GM23338 (cell line): ENCODE data around the gene CTSK. TPM values are rescaled to one million over a fixed set of nuclear protein-coding genes. Genes with fewer than 3 reads are reported as not detected.

Experiments
- ATAC-seq: fragments of 200-7000 bp; cut with Tn5 transposase; 3 replicates; pipeline ENCODE4 v1.9.1; 2020
- DNase-seq: peaks from one replicate; pipeline ENCODE4 v3.0.0-alpha.2; 2015; ENCODE audit warnings: low spot score
- H2AFZ ChIP-seq: fragments of 200-600 bp; sonication (generic); 2 replicates; pipeline ENCODE4 v1.8.0; 2016; ENCODE audit warnings: antibody characterized with exemption, mild to moderate bottlenecking, moderate library complexity
- H3F3A ChIP-seq: fragments of 200-600 bp; sonication (generic); replicated peaks from 2 replicates; pipeline ENCODE4 v1.8.0; 2017; ENCODE audit warnings: antibody characterized with exemption, mixed run types, low read depth
- H3K27ac ChIP-seq: fragments of 200-600 bp; sonication (generic); 2 replicates; pipeline ENCODE4 v1.6.1; 2016; ENCODE audit warnings: low read depth
- H3K27me3 ChIP-seq: fragments of 200-600 bp; sonication (generic); 2 replicates; pipeline ENCODE4 v1.8.0; 2016; ENCODE audit warnings: mild to moderate bottlenecking, mixed run types, moderate library complexity; ENCODE audit not compliant: insufficient read depth
- H3K36me3 ChIP-seq: fragments of 200-600 bp; sonication (generic); 2 replicates; pipeline ENCODE4 v1.8.0; 2016; ENCODE audit warnings: mild to moderate bottlenecking; ENCODE audit not compliant: insufficient read depth
- H3K4me1 ChIP-seq: fragments of 200-600 bp; sonication (generic); 2 replicates; pipeline ENCODE4 v1.8.0; 2016; ENCODE audit warnings: mild to moderate bottlenecking, moderate library complexity; ENCODE audit not compliant: insufficient read depth
- H3K4me2 ChIP-seq: fragments of 200-600 bp; sonication (generic); 2 replicates; pipeline ENCODE4 v1.7.1; 2017; ENCODE audit warnings: mixed run types
- H3K4me3 ChIP-seq: fragments of 200-600 bp; sonication (generic); 2 replicates; pipeline ENCODE4 v1.6.1; 2016; ENCODE audit warnings: mixed run types
- H3K79me2 ChIP-seq: fragments of 200-600 bp; sonication (generic); replicated peaks from 2 replicates; pipeline ENCODE4 v1.8.0; 2017; ENCODE audit warnings: mild to moderate bottlenecking; ENCODE audit not compliant: insufficient read depth
- H3K9me2 ChIP-seq: fragments of 200-600 bp; sonication (generic); 2 replicates; pipeline ENCODE4 v1.8.0; 2017; ENCODE audit not compliant: insufficient read depth
- H4K20me1 ChIP-seq: fragments of 200-600 bp; sonication (generic); replicated peaks from 2 replicates; pipeline ENCODE4 v1.8.0; 2017; ENCODE audit warnings: mild to moderate bottlenecking; ENCODE audit not compliant: insufficient read depth
- H3K27ac Mint-ChIP-seq: 2 replicates; pipeline ENCODE4 v1.8.0; 2020; ENCODE audit warnings: inconsistent platforms, mild to moderate bottlenecking, moderate library complexity, mixed read lengths
- H3K27me3 Mint-ChIP-seq: 3 replicates; pipeline ENCODE4 v1.8.0; 2022; ENCODE audit warnings: low read depth, mild to moderate bottlenecking, moderate library complexity, mixed read lengths, inconsistent platforms; ENCODE audit not compliant: insufficient read depth, poor library complexity
- H3K36me3 Mint-ChIP-seq: 3 replicates; pipeline ENCODE4 v1.8.0; 2021; ENCODE audit warnings: low read depth, mild to moderate bottlenecking, inconsistent platforms, moderate library complexity, mixed read lengths
- H3K4me1 Mint-ChIP-seq: 3 replicates; pipeline ENCODE4 v1.8.0; 2020; ENCODE audit warnings: mild to moderate bottlenecking, inconsistent platforms, mixed read lengths
- H3K4me3 Mint-ChIP-seq: 3 replicates; pipeline ENCODE4 v1.8.0; 2021; ENCODE audit warnings: moderate library complexity, mild to moderate bottlenecking, inconsistent platforms, mixed read lengths
- H3K9me3 Mint-ChIP-seq: 3 replicates; pipeline ENCODE4 v1.8.0; 2020; ENCODE audit warnings: moderate library complexity, mild to moderate bottlenecking, inconsistent platforms, mixed read lengths
- CREB1 ChIP-seq: fragments of 250-450 bp; sonication (Bioruptor Pico); IDR thresholded peaks from 2 replicates; pipeline ENCODE4 v1.5.0; 2020; ENCODE audit warnings: low read depth, mild to moderate bottlenecking, moderate library complexity
- CTCF ChIP-seq, 2 experiments: fragments of 200-600 bp in 1 of 2; sonication (generic) in 1 of 2; conservative IDR thresholded peaks; 2 replicates each; pipeline versions ENCODE4 v1.5.1 to v1.6.1; 2016 to 2017; ENCODE audit warnings: antibody characterized with exemption in 2 of 2, low read depth in 2 of 2, mild to moderate bottlenecking in 2 of 2, moderate library complexity in 1 of 2
- EZH2 ChIP-seq: fragments of 200-600 bp; sonication (generic); IDR thresholded peaks from one replicate; pipeline ENCODE4 v1.8.0; 2017; ENCODE audit warnings: antibody characterized with exemption, mild to moderate bottlenecking, low read depth; ENCODE audit not compliant: unreplicated experiment
- EZH2phosphoT487 ChIP-seq: fragments of 200-600 bp; sonication (generic); IDR thresholded peaks from one replicate; pipeline ENCODE4 v1.8.1; 2018; ENCODE audit warnings: antibody characterized with exemption; ENCODE audit not compliant: unreplicated experiment
- JUNB ChIP-seq: IDR thresholded peaks from one replicate; pipeline ENCODE4 v1.6.1; 2016; ENCODE audit warnings: antibody characterized with exemption; ENCODE audit not compliant: unreplicated experiment
- NANOG ChIP-seq: IDR thresholded peaks from 2 replicates; pipeline ENCODE4 v1.6.1; 2016; ENCODE audit warnings: antibody characterized with exemption, borderline replicate concordance
- POLR2AphosphoS5 ChIP-seq: IDR thresholded peaks from 2 replicates; pipeline ENCODE4 v1.6.1; 2016; ENCODE audit warnings: antibody characterized with exemption, low read depth
- REST ChIP-seq: IDR thresholded peaks from one replicate; pipeline ENCODE4 v1.6.1; 2018; ENCODE audit warnings: antibody characterized with exemption; ENCODE audit not compliant: unreplicated experiment
- STAT1 ChIP-seq: IDR thresholded peaks from one replicate; pipeline ENCODE4 v1.6.1; 2016; ENCODE audit warnings: antibody characterized with exemption; ENCODE audit not compliant: unreplicated experiment
- ZNF114 ChIP-seq: fragments of 250-450 bp; sonication (Bioruptor Pico); IDR thresholded peaks from 2 replicates; pipeline ENCODE4 v1.5.0; 2020; ENCODE audit warnings: mild to moderate bottlenecking, moderate library complexity
- ZNF331 ChIP-seq: fragments of 250-450 bp; sonication (Bioruptor Pico); IDR thresholded peaks from 2 replicates; pipeline ENCODE4 v1.5.0; 2020; ENCODE audit warnings: low read depth, mild to moderate bottlenecking, moderate library complexity
- polyA plus RNA-seq: library from polyadenylated mRNA; unstranded; fragments of >200 nt; fragmentation: Nextera tagmentation; extraction: Ambion mirVana; gene quantifications from 2 replicates; pipeline ENCODE4 v1.2.1, GENCODE V29; 2016
- total RNA-seq: library from RNA; depleted of rRNA; stranded (reverse); fragments of >200 nt; shearing (Covaris generic); gene quantifications from 2 replicates; pipeline ENCODE4 v1.2.3, GENCODE V29; 2014
- TF ChIP-seq, protein P1 (sequence below): IDR thresholded peaks from 2 replicates; pipeline ENCODE4 v1.6.1; 2016; ENCODE audit warnings: antibody characterized with exemption
- TF ChIP-seq, protein P2 (sequence below): fragments of 250-450 bp; sonication (Bioruptor Pico); IDR thresholded peaks from 2 replicates; pipeline ENCODE4 v1.5.0; 2020; ENCODE audit warnings: mild to moderate bottlenecking, moderate library complexity

CTSK gene
- total and polyA plus RNA-seq, 2 experiments from 2014 or later, result 2.8 to 3.3 TPM

DNA sequence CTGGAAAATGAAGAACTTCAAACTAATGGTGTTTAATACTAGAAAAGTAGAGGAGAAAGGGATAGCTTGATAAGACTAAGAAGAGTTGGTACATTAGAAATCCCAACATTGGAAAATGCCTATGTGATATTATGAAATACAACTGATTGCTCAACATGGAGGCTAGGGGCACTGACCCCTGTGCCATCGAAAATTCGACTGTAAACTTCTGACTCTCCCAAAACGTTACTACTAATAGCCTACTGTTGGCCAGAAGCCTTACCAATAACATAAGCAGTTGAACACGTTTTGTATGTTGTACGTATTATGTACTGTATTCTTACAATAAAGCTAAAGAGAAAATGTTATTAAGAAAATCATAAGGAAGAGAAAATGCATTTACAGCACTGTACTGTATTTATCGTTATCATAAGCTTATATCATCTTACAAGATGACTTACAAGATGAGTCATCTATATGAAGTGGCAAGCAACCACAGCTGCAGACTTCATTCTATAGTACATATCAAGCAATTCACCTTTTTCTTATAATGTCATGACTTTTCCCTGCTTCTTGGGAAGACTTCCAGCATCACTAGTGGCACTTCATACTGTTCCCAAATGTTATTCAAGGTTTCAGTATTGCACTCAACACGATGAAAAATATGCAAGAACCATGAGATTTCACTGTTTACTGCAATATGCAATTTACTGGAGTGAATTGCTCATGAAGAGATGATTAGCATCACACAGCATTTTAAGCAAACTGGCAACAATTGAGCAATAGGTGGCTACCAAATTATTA lies 12.9 kb upstream of the CTSK start:
- Histone ChIP-seq H3K4me2 (no peak overlapping the region), H3K79me2 (no peaks in the 10 kb centered on the region), H3K9me2 (no peaks in the 10 kb centered on the region), H4K20me1 (no peaks in the 10 kb centered on the region), H3K36me3 (peaks cover 11% of the 10 kb centered on the region), H3K4me3 (no peak overlapping the region), H2AFZ (no peak overlapping the region), H3F3A (no peaks in the 10 kb centered on the region), H3K27me3 (no peaks in the 10 kb centered on the region), H3K27ac (no peak overlapping the region), H3K4me1 (no peaks in the 10 kb centered on the region)
- TF ChIP-seq, protein P1, sequence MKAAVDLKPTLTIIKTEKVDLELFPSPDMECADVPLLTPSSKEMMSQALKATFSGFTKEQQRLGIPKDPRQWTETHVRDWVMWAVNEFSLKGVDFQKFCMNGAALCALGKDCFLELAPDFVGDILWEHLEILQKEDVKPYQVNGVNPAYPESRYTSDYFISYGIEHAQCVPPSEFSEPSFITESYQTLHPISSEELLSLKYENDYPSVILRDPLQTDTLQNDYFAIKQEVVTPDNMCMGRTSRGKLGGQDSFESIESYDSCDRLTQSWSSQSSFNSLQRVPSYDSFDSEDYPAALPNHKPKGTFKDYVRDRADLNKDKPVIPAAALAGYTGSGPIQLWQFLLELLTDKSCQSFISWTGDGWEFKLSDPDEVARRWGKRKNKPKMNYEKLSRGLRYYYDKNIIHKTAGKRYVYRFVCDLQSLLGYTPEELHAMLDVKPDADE, result no peak
- no peak for TF ChIP-seq REST
- TF ChIP-seq, protein P2, sequence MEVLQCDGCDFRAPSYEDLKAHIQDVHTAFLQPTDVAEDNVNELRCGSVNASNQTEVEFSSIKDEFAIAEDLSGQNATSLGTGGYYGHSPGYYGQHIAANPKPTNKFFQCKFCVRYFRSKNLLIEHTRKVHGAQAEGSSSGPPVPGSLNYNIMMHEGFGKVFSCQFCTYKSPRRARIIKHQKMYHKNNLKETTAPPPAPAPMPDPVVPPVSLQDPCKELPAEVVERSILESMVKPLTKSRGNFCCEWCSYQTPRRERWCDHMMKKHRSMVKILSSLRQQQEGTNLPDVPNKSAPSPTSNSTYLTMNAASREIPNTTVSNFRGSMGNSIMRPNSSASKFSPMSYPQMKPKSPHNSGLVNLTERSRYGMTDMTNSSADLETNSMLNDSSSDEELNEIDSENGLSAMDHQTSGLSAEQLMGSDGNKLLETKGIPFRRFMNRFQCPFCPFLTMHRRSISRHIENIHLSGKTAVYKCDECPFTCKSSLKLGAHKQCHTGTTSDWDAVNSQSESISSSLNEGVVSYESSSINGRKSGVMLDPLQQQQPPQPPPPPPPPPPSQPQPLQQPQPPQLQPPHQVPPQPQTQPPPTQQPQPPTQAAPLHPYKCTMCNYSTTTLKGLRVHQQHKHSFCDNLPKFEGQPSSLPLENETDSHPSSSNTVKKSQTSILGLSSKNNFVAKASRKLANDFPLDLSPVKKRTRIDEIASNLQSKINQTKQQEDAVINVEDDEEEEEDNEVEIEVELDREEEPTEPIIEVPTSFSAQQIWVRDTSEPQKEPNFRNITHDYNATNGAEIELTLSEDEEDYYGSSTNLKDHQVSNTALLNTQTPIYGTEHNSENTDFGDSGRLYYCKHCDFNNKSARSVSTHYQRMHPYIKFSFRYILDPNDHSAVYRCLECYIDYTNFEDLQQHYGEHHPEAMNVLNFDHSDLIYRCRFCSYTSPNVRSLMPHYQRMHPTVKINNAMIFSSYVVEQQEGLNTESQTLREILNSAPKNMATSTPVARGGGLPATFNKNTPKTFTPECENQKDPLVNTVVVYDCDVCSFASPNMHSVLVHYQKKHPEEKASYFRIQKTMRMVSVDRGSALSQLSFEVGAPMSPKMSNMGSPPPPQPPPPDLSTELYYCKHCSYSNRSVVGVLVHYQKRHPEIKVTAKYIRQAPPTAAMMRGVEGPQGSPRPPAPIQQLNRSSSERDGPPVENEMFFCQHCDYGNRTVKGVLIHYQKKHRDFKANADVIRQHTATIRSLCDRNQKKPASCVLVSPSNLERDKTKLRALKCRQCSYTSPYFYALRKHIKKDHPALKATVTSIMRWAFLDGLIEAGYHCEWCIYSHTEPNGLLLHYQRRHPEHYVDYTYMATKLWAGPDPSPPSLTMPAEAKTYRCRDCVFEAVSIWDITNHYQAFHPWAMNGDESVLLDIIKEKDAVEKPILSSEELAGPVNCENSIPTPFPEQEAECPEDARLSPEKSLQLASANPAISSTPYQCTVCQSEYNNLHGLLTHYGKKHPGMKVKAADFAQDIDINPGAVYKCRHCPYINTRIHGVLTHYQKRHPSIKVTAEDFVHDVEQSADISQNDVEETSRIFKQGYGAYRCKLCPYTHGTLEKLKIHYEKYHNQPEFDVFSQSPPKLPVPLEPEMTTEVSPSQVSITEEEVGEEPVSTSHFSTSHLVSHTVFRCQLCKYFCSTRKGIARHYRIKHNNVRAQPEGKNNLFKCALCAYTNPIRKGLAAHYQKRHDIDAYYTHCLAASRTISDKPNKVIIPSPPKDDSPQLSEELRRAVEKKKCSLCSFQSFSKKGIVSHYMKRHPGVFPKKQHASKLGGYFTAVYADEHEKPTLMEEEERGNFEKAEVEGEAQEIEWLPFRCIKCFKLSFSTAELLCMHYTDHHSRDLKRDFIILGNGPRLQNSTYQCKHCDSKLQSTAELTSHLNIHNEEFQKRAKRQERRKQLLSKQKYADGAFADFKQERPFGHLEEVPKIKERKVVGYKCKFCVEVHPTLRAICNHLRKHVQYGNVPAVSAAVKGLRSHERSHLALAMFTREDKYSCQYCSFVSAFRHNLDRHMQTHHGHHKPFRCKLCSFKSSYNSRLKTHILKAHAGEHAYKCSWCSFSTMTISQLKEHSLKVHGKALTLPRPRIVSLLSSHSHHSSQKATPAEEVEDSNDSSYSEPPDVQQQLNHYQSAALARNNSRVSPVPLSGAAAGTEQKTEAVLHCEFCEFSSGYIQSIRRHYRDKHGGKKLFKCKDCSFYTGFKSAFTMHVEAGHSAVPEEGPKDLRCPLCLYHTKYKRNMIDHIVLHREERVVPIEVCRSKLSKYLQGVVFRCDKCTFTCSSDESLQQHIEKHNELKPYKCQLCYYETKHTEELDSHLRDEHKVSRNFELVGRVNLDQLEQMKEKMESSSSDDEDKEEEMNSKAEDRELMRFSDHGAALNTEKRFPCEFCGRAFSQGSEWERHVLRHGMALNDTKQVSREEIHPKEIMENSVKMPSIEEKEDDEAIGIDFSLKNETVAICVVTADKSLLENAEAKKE (CRISPR knock-in tag), result no peak
- TF ChIP-seq ZNF331 (CRISPR knock-in tag), result no peak
- no peak for TF ChIP-seq NANOG
- TF ChIP-seq JUNB, result no peak
- TF ChIP-seq POLR2AphosphoS5, result no peak
- TF ChIP-seq EZH2, result no peak
- TF ChIP-seq ZNF114 (CRISPR knock-in tag), result no peak
- TF ChIP-seq STAT1, result no peak
- TF ChIP-seq CREB1, result no peak
- TF ChIP-seq CTCF (conservative IDR thresholded peaks at IDR 0.05; ENCODE audit: low read depth in 2 of 2), result no peak
- TF ChIP-seq EZH2phosphoT487, result no peak
- H3K27me3 Mint-ChIP-seq, result no peaks in the 10 kb centered on the region
- no peak for ATAC-seq
- no peak overlapping the region for H3K4me3 Mint-ChIP-seq
- H3K4me1 Mint-ChIP-seq, result no peaks in the 10 kb centered on the region
- peaks cover 27% of the 10 kb centered on the region for H3K36me3 Mint-ChIP-seq
- no peak overlapping the region for H3K27ac Mint-ChIP-seq
- H3K9me3 Mint-ChIP-seq, result no peaks in the 10 kb centered on the region
- no peak for DNase-seq
